22Rv1 (cell line): Measurements from ENCODE around the gene TADA2A.

Source experiments
- H3K27ac ChIP-seq: fragments of 450-650 bp; 2 replicates; pipeline ENCODE4 v1.5.1; 2017
- ZFX ChIP-seq: fragments of 450-650 bp; IDR thresholded peaks from 2 replicates; pipeline ENCODE4 v1.6.1; 2017; ENCODE audit warnings: antibody characterized with exemption, borderline replicate concordance
- TF ChIP-seq, protein P1 (sequence below): fragments of 450-650 bp; IDR thresholded peaks from 2 replicates; pipeline ENCODE4 v1.5.1; 2017; ENCODE audit warnings: mild to moderate bottlenecking

The TADA2A gene

DNA sequence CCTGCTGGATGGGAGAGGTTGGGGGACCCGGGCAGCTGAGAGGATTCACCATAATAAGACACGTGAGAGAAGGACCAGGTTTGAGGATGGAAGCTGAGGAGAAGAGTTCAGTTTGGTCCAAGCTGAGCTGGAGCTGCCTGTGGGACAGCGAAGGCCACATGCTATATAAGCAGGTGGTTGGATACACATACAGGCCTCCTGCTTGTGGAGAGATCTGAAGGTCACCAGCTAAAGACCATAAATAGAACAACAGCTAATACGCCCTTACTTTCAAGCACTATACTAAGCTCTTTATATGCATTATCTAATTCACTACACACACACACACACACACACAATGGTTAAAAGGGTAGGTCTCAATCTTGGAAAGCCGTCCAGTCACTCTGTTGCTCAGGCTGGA lies 115.1 kb downstream of the TADA2A start:
- no peak for TF ChIP-seq ZFX
- TF ChIP-seq, protein P1, sequence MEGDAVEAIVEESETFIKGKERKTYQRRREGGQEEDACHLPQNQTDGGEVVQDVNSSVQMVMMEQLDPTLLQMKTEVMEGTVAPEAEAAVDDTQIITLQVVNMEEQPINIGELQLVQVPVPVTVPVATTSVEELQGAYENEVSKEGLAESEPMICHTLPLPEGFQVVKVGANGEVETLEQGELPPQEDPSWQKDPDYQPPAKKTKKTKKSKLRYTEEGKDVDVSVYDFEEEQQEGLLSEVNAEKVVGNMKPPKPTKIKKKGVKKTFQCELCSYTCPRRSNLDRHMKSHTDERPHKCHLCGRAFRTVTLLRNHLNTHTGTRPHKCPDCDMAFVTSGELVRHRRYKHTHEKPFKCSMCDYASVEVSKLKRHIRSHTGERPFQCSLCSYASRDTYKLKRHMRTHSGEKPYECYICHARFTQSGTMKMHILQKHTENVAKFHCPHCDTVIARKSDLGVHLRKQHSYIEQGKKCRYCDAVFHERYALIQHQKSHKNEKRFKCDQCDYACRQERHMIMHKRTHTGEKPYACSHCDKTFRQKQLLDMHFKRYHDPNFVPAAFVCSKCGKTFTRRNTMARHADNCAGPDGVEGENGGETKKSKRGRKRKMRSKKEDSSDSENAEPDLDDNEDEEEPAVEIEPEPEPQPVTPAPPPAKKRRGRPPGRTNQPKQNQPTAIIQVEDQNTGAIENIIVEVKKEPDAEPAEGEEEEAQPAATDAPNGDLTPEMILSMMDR = no peak
- H3K27ac ChIP-seq = no peak overlapping the region

DNA sequence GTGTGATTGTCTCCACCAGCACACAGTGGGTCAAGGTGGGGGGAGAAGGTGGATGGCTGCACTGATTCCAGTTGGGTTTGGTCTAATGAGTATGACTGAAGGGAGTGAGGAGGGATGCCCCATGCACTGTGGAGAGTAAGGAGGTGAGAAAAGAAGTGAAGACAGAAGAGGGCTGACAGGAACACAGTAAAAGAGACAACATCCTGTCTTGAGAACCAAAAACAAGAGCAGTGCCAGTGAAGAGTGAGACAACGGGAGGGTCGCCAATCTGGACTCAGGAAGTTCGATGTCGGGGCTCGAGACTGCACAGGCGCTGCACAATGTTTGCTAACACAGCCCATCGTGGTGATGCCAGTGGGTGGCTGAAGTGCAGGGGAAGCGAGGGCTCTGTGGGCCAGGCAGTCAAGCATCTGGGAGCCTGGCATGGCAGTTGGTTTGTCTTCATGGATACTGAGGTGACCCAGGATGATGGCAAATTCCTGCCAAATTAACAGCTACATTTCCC lies 117.1 kb downstream of the TADA2A start:
- TF ChIP-seq, protein P1 = no peak
- TF ChIP-seq ZFX = no peak
- no peak overlapping the region for H3K27ac ChIP-seq

DNA sequence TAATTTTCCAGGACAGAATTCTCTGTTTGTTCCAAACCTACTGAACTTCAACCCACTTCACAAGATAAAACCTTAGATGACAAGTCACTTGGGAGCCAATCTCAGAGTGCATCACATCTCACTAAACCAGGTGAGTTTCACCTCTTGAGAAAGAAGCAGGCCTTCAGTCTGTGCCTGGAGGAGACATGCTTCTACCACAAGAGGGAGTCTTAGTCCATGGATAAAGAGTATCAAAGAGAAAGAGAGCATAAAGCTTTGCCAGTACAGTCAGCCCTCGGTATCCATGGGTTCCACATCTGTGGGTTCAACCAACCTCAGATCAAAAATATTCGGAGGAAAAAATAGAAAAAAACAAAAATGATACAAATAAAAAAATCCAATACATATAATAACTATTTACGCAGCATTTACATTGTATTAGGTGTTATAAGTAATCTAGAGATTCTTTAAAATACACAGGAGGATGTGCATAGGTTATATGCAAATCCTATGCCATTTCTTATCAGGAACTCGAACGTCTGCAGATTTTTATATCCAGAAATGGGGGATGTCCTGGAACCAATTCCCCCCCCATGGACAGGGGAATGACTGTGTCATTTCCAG lies 120.7 kb downstream of the TADA2A start:
- no peak overlapping the region for H3K27ac ChIP-seq
- TF ChIP-seq, protein P1 = peak; percentile 79
- no peak for TF ChIP-seq ZFX
